Endothelial cell of umbilical vein (primary cell): Measurements from ENCODE around the gene WIPI1.
A peak's percentile ranks its signal among the peaks of the same experiment; 100 is the strongest.

Experiments
- CTCF ChIP-seq, 2 donors: IDR thresholded peaks; 1 replicate in 1 of 2; 2 replicates in 1 of 2; pipeline ENCODE4 v1.5.1; 2011; ENCODE audit warnings: low read length in 2 of 2, mild to moderate bottlenecking in 2 of 2, moderate library complexity in 2 of 2, control low read depth in 1 of 2, inconsistent platforms in 1 of 2, low read depth in 1 of 2; ENCODE audit not compliant: insufficient read depth in 1 of 2; ENCODE audit errors: extremely low read depth in 1 of 2
- EZH2 ChIP-seq: IDR thresholded peaks from 2 replicates; pipeline ENCODE4 v1.6.1; 2012; ENCODE audit warnings: borderline replicate concordance, low read depth, mild to moderate bottlenecking, moderate library complexity, low read length, inconsistent platforms; ENCODE audit not compliant: severe bottlenecking
- FOS ChIP-seq: IDR thresholded peaks from 2 replicates; pipeline ENCODE4 v1.6.1; 2011; ENCODE audit warnings: mild to moderate bottlenecking, low read length, moderate library complexity, borderline replicate concordance; ENCODE audit not compliant: insufficient read depth
- GATA2 ChIP-seq: IDR thresholded peaks from 2 replicates; pipeline ENCODE4 v1.7.0; 2011; ENCODE audit warnings: low read depth, mild to moderate bottlenecking, moderate library complexity, mixed read lengths, low read length; ENCODE audit not compliant: insufficient read length, insufficient read depth
- JUN ChIP-seq: IDR thresholded peaks from 2 replicates; pipeline ENCODE4 v1.6.1; 2011; ENCODE audit warnings: borderline replicate concordance, low read depth; ENCODE audit not compliant: insufficient read length, insufficient read depth
- MYC ChIP-seq: IDR thresholded peaks from one replicate; pipeline ENCODE4 v1.6.1; 2011; ENCODE audit warnings: mild to moderate bottlenecking, low read depth, low read length
- POLR2A ChIP-seq: IDR thresholded peaks from 2 replicates; pipeline ENCODE4 v1.6.1; 2012; ENCODE audit warnings: low read depth, mild to moderate bottlenecking, control low read depth, low read length
- POLR2AphosphoS5 ChIP-seq: IDR thresholded peaks from 2 replicates; pipeline ENCODE4 v1.6.1; 2012; ENCODE audit warnings: low read depth, mild to moderate bottlenecking, control low read depth, low read length, moderate library complexity; ENCODE audit not compliant: insufficient read depth

DNA sequence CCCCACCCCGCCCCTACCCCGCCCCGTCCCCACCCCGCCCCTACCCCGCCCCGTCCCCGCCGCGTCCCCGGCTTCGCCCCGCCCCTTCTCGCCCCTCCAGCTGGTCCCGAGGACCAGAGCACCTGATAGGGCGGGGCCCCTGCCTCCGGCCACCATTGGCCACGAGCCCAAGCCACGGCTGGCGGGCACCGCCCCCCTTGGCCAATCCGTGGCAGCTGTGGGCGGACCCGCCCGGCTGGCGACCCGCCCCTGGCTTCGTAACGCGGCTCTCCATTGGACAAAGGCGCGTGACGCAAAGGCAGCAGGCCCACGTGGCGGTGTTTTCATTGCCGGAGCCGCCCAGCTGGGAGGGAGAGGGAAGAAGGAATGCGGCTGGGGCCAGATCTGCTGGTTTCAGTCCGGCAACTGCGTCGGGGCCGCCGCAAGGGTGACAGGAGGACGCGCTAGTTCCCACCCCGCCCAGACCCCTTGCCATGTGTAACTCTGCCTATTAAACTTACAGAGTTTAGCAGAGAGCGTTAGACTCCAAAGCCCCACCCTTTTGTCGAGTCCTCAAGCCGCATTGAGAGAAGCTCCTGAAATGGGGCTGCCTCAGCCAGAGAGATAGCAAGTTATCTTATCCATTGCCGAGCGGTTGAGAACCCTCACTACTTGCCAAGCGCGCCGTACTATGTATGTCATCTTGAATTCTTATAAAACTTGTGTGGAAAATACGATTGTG lies 403 bp upstream of the WIPI1 start:
- TF ChIP-seq CTCF (IDR thresholded peaks at IDR 0.05; ENCODE audit: extremely low read depth in 1 of 2, insufficient read depth in 1 of 2, low read depth in 1 of 2, low read length in 2 of 2) (no peak), EZH2 (no peak), POLR2A (peak; percentile 31), MYC (no peak), JUN (no peak), POLR2AphosphoS5 (no peak), FOS (no peak), GATA2 (no peak)
